Measurements from ENCODE around the gene MINDY2.

DNA sequence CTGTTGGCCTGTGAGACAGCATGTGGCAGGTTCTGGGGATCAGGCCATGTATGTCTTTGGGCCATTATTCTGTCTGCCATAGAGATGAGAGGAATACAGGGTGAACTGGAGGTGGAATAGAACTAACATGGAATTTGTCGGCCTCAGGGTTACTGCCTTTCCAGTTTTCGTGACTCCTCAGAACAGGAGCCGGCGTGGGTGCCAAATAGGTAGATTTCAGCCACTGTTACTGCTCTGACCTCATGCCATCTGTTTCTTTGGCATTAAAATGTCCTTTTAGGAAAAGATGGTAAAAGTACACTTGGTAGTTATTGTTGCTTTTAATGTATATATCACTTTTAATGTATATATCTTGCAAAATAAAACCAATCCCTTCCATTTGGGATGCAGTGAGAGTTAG lies 96.8 kb downstream of the MINDY2 start:
- TF ChIP-seq, protein P1, sequence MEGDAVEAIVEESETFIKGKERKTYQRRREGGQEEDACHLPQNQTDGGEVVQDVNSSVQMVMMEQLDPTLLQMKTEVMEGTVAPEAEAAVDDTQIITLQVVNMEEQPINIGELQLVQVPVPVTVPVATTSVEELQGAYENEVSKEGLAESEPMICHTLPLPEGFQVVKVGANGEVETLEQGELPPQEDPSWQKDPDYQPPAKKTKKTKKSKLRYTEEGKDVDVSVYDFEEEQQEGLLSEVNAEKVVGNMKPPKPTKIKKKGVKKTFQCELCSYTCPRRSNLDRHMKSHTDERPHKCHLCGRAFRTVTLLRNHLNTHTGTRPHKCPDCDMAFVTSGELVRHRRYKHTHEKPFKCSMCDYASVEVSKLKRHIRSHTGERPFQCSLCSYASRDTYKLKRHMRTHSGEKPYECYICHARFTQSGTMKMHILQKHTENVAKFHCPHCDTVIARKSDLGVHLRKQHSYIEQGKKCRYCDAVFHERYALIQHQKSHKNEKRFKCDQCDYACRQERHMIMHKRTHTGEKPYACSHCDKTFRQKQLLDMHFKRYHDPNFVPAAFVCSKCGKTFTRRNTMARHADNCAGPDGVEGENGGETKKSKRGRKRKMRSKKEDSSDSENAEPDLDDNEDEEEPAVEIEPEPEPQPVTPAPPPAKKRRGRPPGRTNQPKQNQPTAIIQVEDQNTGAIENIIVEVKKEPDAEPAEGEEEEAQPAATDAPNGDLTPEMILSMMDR (conservative IDR thresholded peaks at IDR 0.05 in 1 of 2, IDR thresholded peaks at IDR 0.05 in 1 of 2; ENCODE audit: extremely low read depth in 1 of 2, insufficient read depth in 1 of 2, low read depth in 1 of 2, low read length in 2 of 2) = no peak
- TF ChIP-seq EZH2 (IDR thresholded peaks at IDR 0.05; ENCODE audit: borderline replicate concordance, low read length) = no peak
